ENCODE measurements around the gene CEP131. TPM values are rescaled to one million over a fixed set of nuclear protein-coding genes. Genes with fewer than 3 reads are reported as not detected.

Gene CEP131
- total RNA-seq, 1 donor from 2014 or later, result 6.1 TPM

- Histone ChIP-seq H3K27ac (no peak overlapping the region), H3K36me3 (no peaks in the 10 kb centered on the region), H3K9me3 (no peaks in the 10 kb centered on the region), H3K27me3 (no peaks in the 10 kb centered on the region), H3K4me1 (peaks cover 34% of the 10 kb centered on the region), H3K4me3 (no peak overlapping the region)
- no peak for TF ChIP-seq CTCF (IDR thresholded peaks at IDR 0.05)
- no peak for TF ChIP-seq POLR2A (IDR thresholded peaks at IDR 0.05)
- no peak for DNase-seq (ENCODE audit: extremely low spot score in 2 of 2)
- intact Hi-C loops (cut with DNase I), result no loop called here
Observed at GRCh38 chr17:81242421-81243332, 19.9 kb upstream of the CEP131 start.

- Histone ChIP-seq H3K9me3 (no peaks in the 10 kb centered on the region), H3K4me1 (peaks cover 42% of the 10 kb centered on the region), H3K27me3 (no peaks in the 10 kb centered on the region), H3K4me3 (no peak overlapping the region), H3K27ac (no peak overlapping the region), H3K36me3 (no peaks in the 10 kb centered on the region)
- intact Hi-C loops (cut with DNase I), result no loop called here
- DNase-seq (ENCODE audit: extremely low spot score in 2 of 2), result no peak
- TF ChIP-seq POLR2A (IDR thresholded peaks at IDR 0.05) (no peak), CTCF (IDR thresholded peaks at IDR 0.05) (peak; percentile 27 to 50 (median 36)), POLR2AphosphoS5 (IDR thresholded peaks at IDR 0.05; ENCODE audit: insufficient read depth in 1 of 2, low read depth in 1 of 2) (no peak)
Observed at GRCh38 chr17:81241648-81242420, 19.1 kb upstream of the CEP131 start.

GRCh38 chr17:81241203-81241602 is 18.4 kb upstream of the CEP131 start:
- no peak overlapping the region for H3K4me3 ChIP-seq
- H3K27me3 ChIP-seq, result no peaks in the 10 kb centered on the region
- peaks cover 49% of the 10 kb centered on the region for H3K4me1 ChIP-seq
- H3K36me3 ChIP-seq, result no peaks in the 10 kb centered on the region
- TF ChIP-seq POLR2AphosphoS5 (IDR thresholded peaks at IDR 0.05; ENCODE audit: insufficient read depth in 1 of 2, low read depth in 1 of 2), result no peak
- TF ChIP-seq POLR2A (IDR thresholded peaks at IDR 0.05), result no peak
- H3K27ac ChIP-seq, result no peak overlapping the region
- H3K9me3 ChIP-seq, result no peaks in the 10 kb centered on the region
- intact Hi-C loops (cut with DNase I), result no loop called here
- no peak for DNase-seq (ENCODE audit: extremely low spot score in 2 of 2)

GRCh38 chr17:81240761-81241160 is 18.0 kb upstream of the CEP131 start:
- Histone ChIP-seq H3K9me3 (no peaks in the 10 kb centered on the region), H3K4me3 (no peak overlapping the region), H3K36me3 (no peaks in the 10 kb centered on the region), H3K27me3 (no peaks in the 10 kb centered on the region), H3K27ac (no peak overlapping the region), H3K4me1 (peaks cover 52% of the 10 kb centered on the region)
- no peak for TF ChIP-seq CTCF (IDR thresholded peaks at IDR 0.05)
- TF ChIP-seq POLR2AphosphoS5 (IDR thresholded peaks at IDR 0.05; ENCODE audit: insufficient read depth in 1 of 2, low read depth in 1 of 2), result no peak
- no peak for TF ChIP-seq POLR2A (IDR thresholded peaks at IDR 0.05)
- no peak for DNase-seq (ENCODE audit: extremely low spot score in 2 of 2)
- intact Hi-C loops (cut with DNase I), result no loop called here

- H3K36me3 ChIP-seq, result no peaks in the 10 kb centered on the region
- TF ChIP-seq POLR2A (IDR thresholded peaks at IDR 0.05), result no peak
- TF ChIP-seq POLR2AphosphoS5 (IDR thresholded peaks at IDR 0.05; ENCODE audit: insufficient read depth in 1 of 2, low read depth in 1 of 2), result no peak
- TF ChIP-seq CTCF (IDR thresholded peaks at IDR 0.05), result no peak
- no peak for DNase-seq (ENCODE audit: extremely low spot score in 2 of 2)
- H3K4me3 ChIP-seq, result peak overlapping the region; percentile 77 to 98
- H3K27ac ChIP-seq, result peak overlapping the region; percentile 80
- H3K9me3 ChIP-seq, result no peaks in the 10 kb centered on the region
- intact Hi-C loops (cut with DNase I), result no loop called here
- H3K27me3 ChIP-seq, result no peaks in the 10 kb centered on the region
- peaks cover 52% of the 10 kb centered on the region for H3K4me1 ChIP-seq
Observed at GRCh38 chr17:81239714-81240555, 17.2 kb upstream of the CEP131 start.

Data from vagina (tissue), 2 donors.